ENCODE data around the gene RRBP1. TPM values are rescaled to one million over a fixed set of nuclear protein-coding genes. Genes with fewer than 3 reads are reported as not detected.

The RRBP1 gene
- total RNA-seq, 1 experiment from 2014 or later, result 75.9 TPM

GRCh38 chr20:17580895-17581294, 101.1 kb downstream of the RRBP1 start:
- BruUV-seq (replicated peaks), result no TSS peak
- Histone ChIP-seq H3K4me1 (ENCODE audit: insufficient read depth, low read length, poor library complexity, severe bottlenecking) (no peaks in the 10 kb centered on the region), H3K27me3 (replicated peaks; ENCODE audit: insufficient read depth, low read depth, low read length, poor library complexity) (no peaks in the 10 kb centered on the region), H3K9me3 (ENCODE audit: low read depth, low read length, poor library complexity, severe bottlenecking) (no peaks in the 10 kb centered on the region), H3K27ac (ENCODE audit: low read depth, low read length, poor library complexity, severe bottlenecking) (no peak overlapping the region), H3K36me3 (ENCODE audit: insufficient read depth, low read length, poor library complexity, severe bottlenecking) (no peaks in the 10 kb centered on the region), H3K4me3 (ENCODE audit: low read depth, low read length, poor library complexity, severe bottlenecking) (no peak overlapping the region)
- no peak for DNase-seq (ENCODE audit: low spot score)
- TF ChIP-seq EZH2 (IDR thresholded peaks at IDR 0.05; ENCODE audit: borderline replicate concordance, low read depth, low read length, poor library complexity, severe bottlenecking), result no peak
- TF ChIP-seq, protein P1, sequence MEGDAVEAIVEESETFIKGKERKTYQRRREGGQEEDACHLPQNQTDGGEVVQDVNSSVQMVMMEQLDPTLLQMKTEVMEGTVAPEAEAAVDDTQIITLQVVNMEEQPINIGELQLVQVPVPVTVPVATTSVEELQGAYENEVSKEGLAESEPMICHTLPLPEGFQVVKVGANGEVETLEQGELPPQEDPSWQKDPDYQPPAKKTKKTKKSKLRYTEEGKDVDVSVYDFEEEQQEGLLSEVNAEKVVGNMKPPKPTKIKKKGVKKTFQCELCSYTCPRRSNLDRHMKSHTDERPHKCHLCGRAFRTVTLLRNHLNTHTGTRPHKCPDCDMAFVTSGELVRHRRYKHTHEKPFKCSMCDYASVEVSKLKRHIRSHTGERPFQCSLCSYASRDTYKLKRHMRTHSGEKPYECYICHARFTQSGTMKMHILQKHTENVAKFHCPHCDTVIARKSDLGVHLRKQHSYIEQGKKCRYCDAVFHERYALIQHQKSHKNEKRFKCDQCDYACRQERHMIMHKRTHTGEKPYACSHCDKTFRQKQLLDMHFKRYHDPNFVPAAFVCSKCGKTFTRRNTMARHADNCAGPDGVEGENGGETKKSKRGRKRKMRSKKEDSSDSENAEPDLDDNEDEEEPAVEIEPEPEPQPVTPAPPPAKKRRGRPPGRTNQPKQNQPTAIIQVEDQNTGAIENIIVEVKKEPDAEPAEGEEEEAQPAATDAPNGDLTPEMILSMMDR (conservative IDR thresholded peaks at IDR 0.05; ENCODE audit: low read depth, low read length), result no peak
- CTCF ChIA-PET, result no interaction called here
- intact Hi-C loops (cut with micrococcal nuclease; ENCODE audit: unreplicated experiment), result no loop called here
- POLR2A ChIA-PET (ENCODE audit: low non-redundant PET), result no interaction called here

DNA sequence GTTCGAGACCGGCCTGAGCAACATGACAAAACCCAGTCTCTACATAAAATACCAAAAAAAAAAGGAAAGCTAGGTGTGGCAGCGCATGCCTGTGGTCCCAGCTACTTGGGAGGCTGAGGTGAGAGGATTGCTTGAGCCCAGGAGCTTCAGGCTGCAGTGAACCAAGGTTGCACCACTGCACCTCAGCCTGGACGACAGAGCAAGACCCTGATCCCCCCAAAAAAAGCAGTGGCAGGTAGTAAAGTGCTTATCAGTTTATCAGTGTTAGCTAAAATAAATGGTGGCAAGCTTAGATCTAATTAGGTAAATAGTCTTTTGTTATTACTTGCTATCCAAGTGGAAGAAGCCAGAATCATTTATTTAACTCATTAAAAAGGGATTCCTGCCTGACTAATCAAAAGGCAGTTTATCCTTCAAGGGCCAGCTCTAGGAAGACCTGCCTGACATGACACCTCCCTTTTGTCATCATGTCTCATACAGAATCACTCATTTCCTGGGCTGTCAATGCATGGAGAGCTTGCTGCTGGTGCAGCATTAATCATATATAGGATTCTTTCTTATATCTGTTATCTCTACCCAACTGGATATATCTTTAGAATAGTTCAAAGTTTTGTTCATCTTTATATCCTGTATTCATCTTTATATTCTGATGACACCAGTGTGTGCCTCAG, 102.5 kb downstream of the RRBP1 start:
- ChIA-PET CTCF (no interaction called here), POLR2A (ENCODE audit: low non-redundant PET) (no interaction called here)
- no peak overlapping the region for H3K27ac ChIP-seq (ENCODE audit: low read depth, low read length, poor library complexity, severe bottlenecking)
- BruUV-seq (replicated peaks), result no TSS peak
- no peak overlapping the region for H3K4me3 ChIP-seq (ENCODE audit: low read depth, low read length, poor library complexity, severe bottlenecking)
- intact Hi-C loops (cut with micrococcal nuclease; ENCODE audit: unreplicated experiment), result no loop called here
- no peaks in the 10 kb centered on the region for H3K9me3 ChIP-seq (ENCODE audit: low read depth, low read length, poor library complexity, severe bottlenecking)
- no peaks in the 10 kb centered on the region for H3K4me1 ChIP-seq (ENCODE audit: insufficient read depth, low read length, poor library complexity, severe bottlenecking)
- no peak for DNase-seq (ENCODE audit: low spot score)
- H3K27me3 ChIP-seq (replicated peaks; ENCODE audit: insufficient read depth, low read depth, low read length, poor library complexity), result no peaks in the 10 kb centered on the region
- TF ChIP-seq, protein P1 (conservative IDR thresholded peaks at IDR 0.05; ENCODE audit: low read depth, low read length), result no peak
- no peak for TF ChIP-seq EZH2 (IDR thresholded peaks at IDR 0.05; ENCODE audit: borderline replicate concordance, low read depth, low read length, poor library complexity, severe bottlenecking)
- H3K36me3 ChIP-seq (ENCODE audit: insufficient read depth, low read length, poor library complexity, severe bottlenecking), result no peaks in the 10 kb centered on the region

GRCh38 chr20:17576215-17576614, 105.8 kb downstream of the RRBP1 start:
- CTCF ChIA-PET, result no interaction called here
- POLR2A ChIA-PET (ENCODE audit: low non-redundant PET), result no interaction called here
- Histone ChIP-seq H3K9me3 (ENCODE audit: low read depth, low read length, poor library complexity, severe bottlenecking) (no peaks in the 10 kb centered on the region), H3K27ac (ENCODE audit: low read depth, low read length, poor library complexity, severe bottlenecking) (no peak overlapping the region), H3K4me1 (ENCODE audit: insufficient read depth, low read length, poor library complexity, severe bottlenecking) (peaks cover 11% of the 10 kb centered on the region), H3K27me3 (replicated peaks; ENCODE audit: insufficient read depth, low read depth, low read length, poor library complexity) (no peaks in the 10 kb centered on the region), H3K36me3 (ENCODE audit: insufficient read depth, low read length, poor library complexity, severe bottlenecking) (no peaks in the 10 kb centered on the region), H3K4me3 (ENCODE audit: low read depth, low read length, poor library complexity, severe bottlenecking) (no peak overlapping the region)
- TF ChIP-seq, protein P1 (conservative IDR thresholded peaks at IDR 0.05; ENCODE audit: low read depth, low read length), result no peak
- TF ChIP-seq EZH2 (IDR thresholded peaks at IDR 0.05; ENCODE audit: borderline replicate concordance, low read depth, low read length, poor library complexity, severe bottlenecking), result no peak
- no TSS peak for BruUV-seq (replicated peaks)
- intact Hi-C loops (cut with micrococcal nuclease; ENCODE audit: unreplicated experiment), result no loop called here
- DNase-seq (ENCODE audit: low spot score), result no peak
